GM12878 (cell line): ENCODE results near the gene GMNN. TPM values are rescaled to one million over a fixed set of nuclear protein-coding genes. Genes with fewer than 3 reads are reported as not detected.

Experiments
- BHLHE40 ChIP-seq, 2 experiments: fragments of 450-650 bp in 1 of 2; IDR thresholded peaks; 2 replicates each; pipeline ENCODE4 v1.6.1; 2011 to 2017; ENCODE audit warnings: low read depth in 2 of 2, borderline replicate concordance in 1 of 2, improper control_type of control experiment in 1 of 2, low read length in 1 of 2, mild to moderate bottlenecking in 1 of 2
- CBX3 ChIP-seq: fragments of 200-600 bp; sonication (generic); IDR thresholded peaks from 2 replicates; pipeline ENCODE4 v1.6.1; 2016; ENCODE audit warnings: low read depth, borderline replicate concordance
- CTCF ChIP-seq, 3 experiments: IDR thresholded peaks in 2 of 3; conservative IDR thresholded peaks in 1 of 3; 2 replicates each; pipeline ENCODE4 v1.5.1; 2011; ENCODE audit warnings: low read depth in 3 of 3, low read length in 3 of 3, mild to moderate bottlenecking in 3 of 3, control low read depth in 2 of 3, moderate library complexity in 2 of 3, inconsistent platforms in 1 of 3, mixed read lengths in 1 of 3; ENCODE audit not compliant: control insufficient read depth in 2 of 3, insufficient read depth in 1 of 3; ENCODE audit errors: extremely low read depth in 1 of 3
- E2F8 ChIP-seq: fragments of 450-650 bp; IDR thresholded peaks from 2 replicates; pipeline ENCODE4 v1.6.1; 2018; ENCODE audit warnings: mild to moderate bottlenecking, low read depth, moderate library complexity; ENCODE audit not compliant: partially characterized antibody
- IKZF1 ChIP-seq: fragments of 450-650 bp; conservative IDR thresholded peaks from 2 replicates; pipeline ENCODE4 v1.6.1; 2017; ENCODE audit warnings: antibody characterized with exemption, mild to moderate bottlenecking
- MEF2B ChIP-seq: fragments of 450-650 bp; IDR thresholded peaks from 2 replicates; pipeline ENCODE4 v1.6.1; 2018; ENCODE audit warnings: mild to moderate bottlenecking, moderate library complexity; ENCODE audit not compliant: partially characterized antibody, poor library complexity, severe bottlenecking
- MTA3 ChIP-seq: IDR thresholded peaks from 2 replicates; pipeline ENCODE4 v1.6.1; 2012; ENCODE audit warnings: low read length, inconsistent platforms, borderline replicate concordance
- MXI1 ChIP-seq: fragments of 150-350 bp; IDR thresholded peaks from 2 replicates; pipeline ENCODE4 v1.6.1; 2011; ENCODE audit warnings: low read depth, mild to moderate bottlenecking, inconsistent platforms, low read length, improper control_type of control experiment
- PAX8 ChIP-seq: fragments of 450-650 bp; IDR thresholded peaks from 2 replicates; pipeline ENCODE4 v1.6.1; 2017; ENCODE audit warnings: mild to moderate bottlenecking, moderate library complexity
- PRDM15 ChIP-seq: fragments of 450-650 bp; formaldehyde crosslinking; IDR thresholded peaks from 2 replicates; pipeline ENCODE4 v1.4.0; 2020; ENCODE audit warnings: mild to moderate bottlenecking, moderate library complexity
- RUNX3 ChIP-seq: IDR thresholded peaks from 2 replicates; pipeline ENCODE4 v1.6.1; 2012; ENCODE audit warnings: low read length, inconsistent platforms
- SIX5 ChIP-seq: IDR thresholded peaks from 2 replicates; pipeline ENCODE4 v1.6.1; 2011; ENCODE audit warnings: mild to moderate bottlenecking, low read depth, low read length, moderate library complexity; ENCODE audit not compliant: severe bottlenecking
- SPI1 ChIP-seq: IDR thresholded peaks from 2 replicates; pipeline ENCODE4 v1.6.1; 2011; ENCODE audit warnings: low read depth, mild to moderate bottlenecking, low read length, moderate library complexity, borderline replicate concordance; ENCODE audit not compliant: insufficient read depth
- SREBF2 ChIP-seq: IDR thresholded peaks from 2 replicates; pipeline ENCODE4 v1.6.1; 2012; ENCODE audit warnings: mild to moderate bottlenecking, low read length
- TARDBP ChIP-seq: IDR thresholded peaks from 2 replicates; pipeline ENCODE4 v1.6.1; 2016; ENCODE audit warnings: borderline replicate concordance
- TCF12 ChIP-seq: IDR thresholded peaks from 2 replicates; pipeline ENCODE4 v1.6.1; 2011; ENCODE audit warnings: low read depth, mild to moderate bottlenecking, low read length
- USF1 ChIP-seq: IDR thresholded peaks from 2 replicates; pipeline ENCODE4 v1.6.1; 2011; ENCODE audit warnings: borderline replicate concordance, low read depth, mild to moderate bottlenecking, moderate library complexity, mixed read lengths, low read length; ENCODE audit not compliant: insufficient read depth; ENCODE audit errors: extremely low read length
- ZBTB33 ChIP-seq: fragments of 450-650 bp; IDR thresholded peaks from 2 replicates; pipeline ENCODE4 v1.6.1; 2017; ENCODE audit warnings: mild to moderate bottlenecking
- polyA plus RNA-seq, 11 experiments: library from polyadenylated mRNA; depleted of rRNA in 4 of 11; unstranded in 6 of 11; stranded (reverse) in 5 of 11; fragments of >200 nt; fragmentation: Nextera tagmentation in 4 of 11; fragmentation: Illumina TruSeq in 1 of 11; extraction: Ambion mirVana in 4 of 11; extraction: Trizol in 1 of 11; gene quantifications; 1 replicate in 1 of 11; 2 replicates in 10 of 11; pipeline versions ENCODE4 v1.2.1 to v1.2.3, GENCODE V29; 2011 to 2016; ENCODE audit warnings: inconsistent platforms in 2 of 11, missing spikeins in 2 of 11, low read depth in 1 of 11
- total RNA-seq, 4 experiments: library from RNA; depleted of rRNA in 3 of 4; stranded (reverse); fragments of >200 nt in 3 of 4; fragmentation: Illumina TruSeq in 1 of 4; extraction: Trizol in 1 of 4; gene quantifications; 2 replicates each; pipeline versions ENCODE4 v1.2.1 to v1.2.3, GENCODE V29; 2013 to 2021

GMNN gene
- total and polyA plus RNA-seq, 10 of the 15 experiments (the other 5 are each of a cell fraction or from before 2014, with no cell fraction given), result 51.9 to 153 (median 105) TPM

GRCh38 chr6:24779416-24780016, 4.8 kb downstream of the GMNN start (continued):
- TF ChIP-seq MEF2B (peak; percentile 42), MXI1 (peak; percentile 53; the same call in 1 of the 2 replicates), CTCF (IDR thresholded peaks at IDR 0.05 in 2 of 3, conservative IDR thresholded peaks at IDR 0.05 in 1 of 3; ENCODE audit: control insufficient read depth in 2 of 3, extremely low read depth in 1 of 3, insufficient read depth in 1 of 3, low read depth in 3 of 3, low read length in 3 of 3) (no peak; a peak in 1 of 6 replicates), SPI1 (no peak), BHLHE40 (IDR thresholded peaks at IDR 0.05; ENCODE audit: borderline replicate concordance in 1 of 2, low read depth in 2 of 2, low read length in 1 of 2) (no peak), TCF12 (peak; percentile 74; the same call in 1 of the 2 replicates), ZBTB33 (no peak), RUNX3 (no peak), PRDM15 (CRISPR knock-in tag) (no peak), PAX8 (no peak), SIX5 (no peak), SREBF2 (no peak), E2F8 (no peak), IKZF1 (no peak), USF1 (no peak), CBX3 (no peak), TARDBP (no peak), MTA3 (no peak)
